HG03139 (cell line): Measurements from ENCODE around the gene ARMCX4.
"Not testable (repeated sequence)": the region's sequence is repeated elsewhere in the genome, so short reads cannot be mapped to it uniquely, and the experiment has no call there.

Source experiments
- ATAC-seq: cut with Tn5 transposase; IDR thresholded peaks from one replicate; pipeline ENCODE4 v1.9.1; 2021; ENCODE audit not compliant: unreplicated experiment

ARMCX4 gene

DNA sequence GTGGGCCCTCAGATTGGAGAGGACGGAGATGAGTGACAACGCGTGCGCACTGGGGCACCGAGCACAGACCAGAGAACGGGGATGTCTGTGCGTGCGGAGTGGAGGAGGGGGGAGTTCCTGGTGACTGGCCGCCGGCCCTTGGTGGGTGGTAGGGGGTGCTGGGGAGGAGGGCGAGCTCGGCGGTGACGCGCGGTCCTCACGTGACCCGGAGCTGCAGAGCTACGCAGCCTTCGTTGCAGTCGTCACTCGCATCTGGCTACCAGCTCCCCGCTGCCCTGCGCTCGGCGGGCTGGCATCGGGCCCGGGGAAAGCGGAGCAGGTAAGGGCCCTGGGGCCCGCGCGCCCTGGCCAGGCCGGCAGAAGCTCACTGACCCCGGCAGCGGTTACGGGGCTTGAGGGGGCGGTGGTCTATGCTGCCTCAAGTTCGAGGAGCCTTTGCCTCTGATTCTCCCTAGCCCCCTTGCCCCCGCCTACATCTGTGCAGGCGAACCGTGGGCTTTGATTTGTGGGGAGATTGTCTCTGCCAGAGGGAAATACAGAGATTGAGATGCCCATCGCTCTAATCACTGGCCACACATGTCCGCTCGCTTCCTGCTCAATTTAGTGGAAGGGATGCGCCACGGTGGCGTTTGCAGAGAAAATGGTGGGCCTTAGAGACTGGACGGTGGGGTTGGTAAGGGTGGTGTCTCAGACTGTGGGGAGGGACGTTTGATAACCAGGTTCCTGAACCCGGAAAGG is at the start of gene ARMCX4:
ARMCX4 (plus strand) TSS at position 245 of the 738 bp plus-strand sequence. CDS start 3,134 bp downstream, outside the sequence.
- no peak for ATAC-seq

DNA sequence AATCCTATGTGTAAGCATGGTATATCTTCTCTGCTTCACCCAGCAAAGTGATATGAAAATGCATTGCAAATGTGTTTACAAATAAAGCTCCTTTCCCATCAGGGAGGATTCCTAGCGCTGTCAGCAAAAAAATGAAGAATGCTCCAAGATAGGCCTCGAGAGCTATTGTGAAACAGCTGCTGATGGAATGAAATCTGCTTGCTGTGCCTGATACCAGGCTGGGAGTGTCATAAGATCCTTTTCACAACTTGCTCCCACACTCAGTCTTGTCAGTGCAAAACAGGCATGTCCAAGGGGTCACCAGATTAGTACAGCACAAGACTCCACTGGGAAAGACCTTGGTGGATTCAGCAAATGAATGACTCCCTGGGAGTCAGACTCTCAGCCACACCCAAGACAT is 43.2 kb upstream of the ARMCX4 start:
- no peak for ATAC-seq

DNA sequence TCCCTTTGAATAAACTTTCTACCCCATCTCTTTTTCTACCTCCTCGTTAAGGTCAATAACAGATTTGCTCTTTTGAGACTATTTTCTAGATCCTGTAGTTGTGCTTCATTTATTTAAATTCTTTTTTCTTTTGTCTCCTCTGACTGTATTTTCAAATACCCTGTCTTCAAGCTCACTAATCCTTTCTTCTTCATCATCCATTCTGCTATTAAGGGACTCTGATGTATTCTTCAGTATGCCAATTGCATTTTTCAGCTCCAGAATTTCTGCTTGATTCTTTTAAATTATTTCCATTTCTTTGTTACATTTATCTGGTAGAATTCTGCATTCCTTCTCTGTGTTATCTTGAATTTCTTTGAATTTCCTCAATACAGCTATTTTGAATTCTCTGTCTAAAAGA is 36.0 kb upstream of the ARMCX4 start:
- no peak for ATAC-seq

DNA sequence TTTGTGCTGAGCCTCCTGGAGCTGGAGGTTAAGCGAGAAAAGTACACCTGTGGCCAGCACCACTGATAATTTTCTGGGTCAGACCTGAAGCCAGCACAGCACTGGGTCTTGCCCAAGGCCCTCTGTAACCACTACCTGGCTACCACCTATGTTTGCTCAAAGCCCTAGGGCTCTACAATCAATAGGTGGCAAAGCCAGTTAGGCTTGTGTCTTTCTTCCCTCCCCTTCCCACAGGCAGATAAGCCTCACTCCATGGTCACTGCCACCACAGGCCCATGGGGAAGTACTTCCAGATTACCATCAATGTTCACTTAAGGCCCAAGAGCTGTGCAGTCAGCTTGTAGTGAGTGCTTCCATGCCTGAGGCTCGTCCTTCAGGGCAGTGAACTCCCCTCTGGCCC is 35.2 kb upstream of the ARMCX4 start:
- ATAC-seq: no peak

DNA sequence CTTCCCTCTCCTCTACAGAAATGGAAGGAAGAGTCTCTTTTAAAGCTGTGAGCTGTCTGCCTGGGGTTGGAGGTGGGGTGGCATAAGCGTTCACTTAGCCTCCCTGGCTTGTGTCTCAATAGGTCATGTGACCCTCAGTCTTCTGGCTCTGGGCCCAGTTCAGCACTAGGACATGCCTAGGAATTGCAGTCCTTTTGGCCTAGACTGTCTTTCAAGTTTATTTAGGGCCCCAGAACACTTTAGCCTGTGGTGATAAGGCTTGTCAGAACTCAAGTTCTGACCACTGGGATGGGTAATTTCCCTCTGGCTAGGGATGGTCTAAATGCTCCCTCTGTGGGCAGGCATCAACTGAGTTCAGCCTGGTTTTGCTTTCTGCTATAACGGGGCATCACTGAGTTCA is 34.3 kb upstream of the ARMCX4 start:
- ATAC-seq: no peak

DNA sequence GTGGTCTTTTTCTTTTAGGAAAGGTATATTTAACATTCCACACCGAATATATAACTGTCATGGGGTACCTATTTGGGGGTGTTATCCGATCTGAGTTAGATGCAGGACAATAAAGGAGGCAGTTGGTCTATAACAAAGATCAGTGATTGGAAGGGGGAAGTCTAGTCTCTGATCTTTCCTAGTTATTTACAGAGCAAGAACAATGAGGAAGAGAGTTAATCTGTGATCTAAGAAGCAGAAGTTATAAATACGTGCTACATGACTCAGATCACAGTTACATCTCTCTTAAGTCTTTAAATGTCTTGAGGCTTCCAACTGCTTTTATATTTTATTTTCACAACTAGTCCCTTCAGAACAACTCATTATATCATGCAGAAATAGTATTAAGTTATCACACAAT is 33.2 kb upstream of the ARMCX4 start:
- ATAC-seq: no peak

DNA sequence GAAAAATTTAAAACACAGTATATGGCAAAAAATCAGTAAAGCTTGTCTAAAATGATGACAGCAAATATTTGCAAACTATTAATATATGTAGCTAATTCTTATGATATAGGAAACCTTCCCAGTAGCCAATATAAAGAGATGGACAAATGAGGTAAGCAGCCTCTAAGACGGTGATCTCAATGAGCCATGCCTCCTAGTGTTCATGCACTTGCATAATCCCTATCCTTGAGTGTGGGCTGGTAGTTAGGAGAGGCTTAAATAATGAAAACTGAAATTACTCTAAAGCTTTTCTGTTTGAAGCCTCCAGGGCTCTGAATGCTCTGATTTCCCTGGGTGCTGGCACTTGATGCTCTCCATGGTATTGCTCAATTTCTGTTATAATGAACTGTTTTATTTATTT is 24.6 kb upstream of the ARMCX4 start:
- ATAC-seq: no peak

DNA sequence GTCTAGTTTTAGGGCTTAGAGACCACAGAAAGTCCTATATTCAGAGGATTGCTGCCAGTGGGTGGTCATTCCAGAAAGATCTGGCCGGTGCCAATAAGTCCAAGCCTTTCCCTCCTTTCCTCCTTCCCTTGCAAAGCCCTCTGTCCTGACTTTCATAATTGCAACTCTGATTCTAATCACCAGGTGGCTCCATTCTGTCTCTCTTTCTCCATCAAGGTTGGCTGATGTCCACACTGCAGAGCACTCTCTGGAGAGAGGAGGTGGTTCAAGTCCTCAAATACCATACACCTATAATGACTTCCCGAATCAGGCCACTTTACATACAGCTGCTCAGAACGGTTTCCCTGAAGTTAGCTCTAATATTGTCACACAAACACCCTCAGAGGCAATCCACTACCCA is 22.4 kb upstream of the ARMCX4 start:
- no peak for ATAC-seq

DNA sequence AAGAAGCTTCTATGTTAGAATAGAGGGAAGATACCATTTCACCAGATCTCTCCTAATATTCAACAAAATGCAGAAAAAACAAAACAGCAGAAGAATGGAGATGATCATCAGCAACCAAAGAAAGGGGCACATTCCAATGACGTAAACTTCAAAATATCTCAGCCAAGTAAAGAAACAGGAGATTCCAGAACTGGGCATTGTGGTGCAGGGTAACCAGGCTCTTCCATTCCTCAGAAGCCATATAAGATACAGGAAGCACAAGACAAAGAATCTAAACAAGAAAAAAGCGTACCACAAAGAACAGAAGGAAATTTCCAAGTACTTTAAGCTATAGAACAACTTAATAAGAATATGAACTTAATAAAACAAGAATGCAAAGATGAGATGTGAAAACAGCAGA is 6.9 kb upstream of the ARMCX4 start:
- ATAC-seq: no peak

DNA sequence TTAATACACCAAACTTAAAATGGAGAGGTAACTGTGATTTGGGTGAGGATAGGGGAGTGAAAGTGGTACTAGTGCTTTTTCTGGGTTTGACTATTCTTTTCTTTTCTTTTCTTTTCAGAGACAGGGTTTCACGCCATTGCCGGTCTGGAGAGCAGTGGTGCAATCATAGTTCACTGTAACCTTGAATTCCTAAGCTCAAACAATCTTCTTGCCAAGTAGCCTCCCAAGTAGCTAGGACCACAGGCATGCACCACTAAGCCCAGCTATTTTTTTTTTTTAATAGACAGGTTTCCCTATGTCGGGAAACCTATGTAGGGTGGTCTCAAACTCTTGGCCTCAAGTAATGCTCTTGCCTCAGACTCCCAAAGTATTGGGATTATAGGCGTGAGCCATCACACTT is 3.0 kb upstream of the ARMCX4 start:
- no peak for ATAC-seq

DNA sequence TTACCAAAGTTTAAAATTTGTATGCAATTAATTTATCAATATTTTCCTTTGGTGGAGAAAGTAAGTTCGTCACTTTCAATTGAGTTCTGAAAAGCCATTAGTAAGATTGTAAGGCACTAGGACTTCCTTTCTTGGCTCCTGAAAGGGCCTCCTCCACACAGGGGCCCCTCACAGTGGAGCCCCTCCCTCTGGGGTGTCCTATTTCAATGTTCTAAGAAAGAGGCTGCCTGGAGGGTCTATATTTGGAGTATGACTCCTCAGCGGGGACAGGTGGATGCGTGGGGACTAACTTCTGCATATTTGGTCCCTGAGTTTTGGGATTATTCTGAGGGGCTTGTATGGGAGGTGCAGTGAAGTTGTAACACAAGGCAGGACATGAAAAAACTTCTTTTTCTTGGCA is 1.6 kb upstream of the ARMCX4 start:
- no peak for ATAC-seq

DNA sequence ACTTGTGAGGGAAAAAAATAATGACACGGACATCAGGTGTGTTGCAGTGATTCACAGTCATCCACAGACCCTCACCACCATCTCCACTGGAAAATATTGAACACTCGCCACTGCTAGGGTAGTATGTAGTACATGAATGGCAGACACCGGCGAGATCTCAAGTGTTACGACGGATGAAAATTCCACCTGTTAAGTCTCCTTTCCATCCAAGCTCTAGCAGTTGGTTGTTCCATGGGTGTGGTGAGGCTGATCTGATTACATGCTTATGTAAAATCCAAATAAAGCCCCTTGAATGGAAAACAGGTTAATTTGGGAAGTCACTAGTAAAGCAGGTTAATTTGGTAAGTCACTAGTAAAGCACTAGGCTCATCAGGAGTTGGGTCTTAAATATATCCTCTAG is 1.1 kb upstream of the ARMCX4 start:
- no peak for ATAC-seq

DNA sequence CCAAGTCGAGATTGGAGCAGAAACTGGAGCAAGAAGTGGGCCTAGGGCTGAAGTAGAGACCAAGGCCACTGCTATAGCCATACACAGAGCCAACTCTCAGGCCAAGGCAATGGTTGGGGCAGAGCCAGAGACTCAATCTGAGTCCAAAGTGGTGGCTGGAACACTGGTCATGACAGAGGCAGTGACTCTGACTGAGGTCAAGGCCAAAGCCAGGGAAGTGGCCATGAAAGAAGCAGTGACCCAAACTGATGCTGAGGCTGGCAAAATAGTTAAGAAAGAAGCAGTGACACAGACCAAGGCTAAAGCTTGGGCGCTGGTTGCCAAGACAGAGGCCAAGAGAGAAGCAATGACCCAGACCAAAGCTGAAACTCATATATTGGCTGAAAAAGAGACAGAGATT is 3.5 kb downstream of the ARMCX4 start:
- no peak for ATAC-seq

DNA sequence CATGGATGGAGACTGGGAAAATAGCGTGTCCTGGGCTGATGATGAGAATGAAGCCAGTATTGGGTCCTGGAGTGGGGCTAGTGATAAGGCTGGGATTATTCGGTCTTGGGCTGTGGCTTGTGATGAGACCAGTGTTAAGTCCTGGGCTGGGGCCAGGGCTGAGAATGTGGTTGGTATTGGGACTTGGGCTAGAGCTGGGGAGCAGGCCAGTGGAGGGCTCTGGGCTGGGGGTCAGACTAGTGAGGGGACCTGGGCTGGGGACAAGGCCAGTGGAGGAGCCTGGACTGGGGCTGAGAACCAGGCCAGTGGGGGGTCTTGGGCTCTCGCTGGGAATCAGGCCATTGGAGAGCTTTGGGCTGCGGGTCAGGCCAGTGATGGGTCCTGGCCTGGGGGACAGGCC is 6.7 kb downstream of the ARMCX4 start:
- ATAC-seq: no peak

DNA sequence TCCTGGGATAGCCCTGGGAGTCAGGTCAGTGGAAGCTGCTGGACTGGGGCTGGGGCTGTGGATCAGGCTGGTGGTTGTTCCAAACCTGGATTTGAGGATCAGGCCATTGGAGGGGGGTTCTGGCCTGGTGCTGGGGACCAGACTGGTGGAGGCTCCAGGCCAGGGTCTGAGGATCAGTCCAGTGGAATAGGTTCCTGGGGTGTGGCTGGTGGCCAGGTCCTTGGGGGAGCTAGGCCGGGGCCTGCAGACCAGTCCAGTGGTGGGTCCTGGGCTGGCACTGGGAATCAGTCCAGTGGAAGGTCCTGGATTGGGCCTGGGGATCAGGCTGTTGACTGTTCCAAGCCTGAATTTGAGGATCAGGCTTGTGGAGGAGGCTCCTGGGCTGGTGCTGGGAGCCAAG is 8.0 kb downstream of the ARMCX4 start:
- ATAC-seq: no peak

DNA sequence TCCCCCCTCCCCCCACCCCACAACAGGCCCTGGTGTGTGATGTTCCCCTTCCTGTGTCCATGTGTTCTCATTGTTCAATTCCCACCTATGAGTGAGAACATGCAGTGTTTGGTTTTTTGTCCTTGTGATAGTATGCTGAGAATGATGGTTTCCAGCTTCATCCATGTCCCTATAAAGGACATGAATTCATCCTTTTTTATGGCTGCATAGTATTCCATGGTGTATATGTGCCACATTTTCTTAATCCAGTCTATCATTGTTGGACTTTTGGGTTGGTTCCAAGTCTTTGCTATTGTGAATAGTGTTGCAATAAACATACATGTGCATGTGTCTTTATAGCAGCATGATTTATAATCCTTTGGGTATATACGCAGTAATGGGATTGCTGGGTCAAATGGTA is 17.7 kb downstream of the ARMCX4 start:
- ATAC-seq: not testable (repeated sequence)

DNA sequence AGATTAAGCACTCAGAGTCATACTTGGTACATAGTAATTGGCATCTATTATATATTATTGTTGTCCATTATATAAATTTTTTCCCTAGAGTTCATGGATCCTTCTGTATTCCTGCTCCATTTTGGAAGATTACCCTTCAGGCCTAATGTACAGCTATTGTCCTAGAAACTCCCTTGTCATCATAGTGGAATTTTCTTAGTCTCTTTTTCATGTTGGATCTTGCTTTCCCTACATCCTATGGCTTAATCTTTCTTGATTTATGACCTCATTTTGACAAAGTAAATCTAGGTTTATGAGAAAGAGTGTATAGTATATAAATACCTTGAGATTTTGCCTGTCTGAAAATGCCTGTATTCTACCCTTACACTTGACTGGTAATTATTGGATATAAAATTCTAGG is 22.1 kb downstream of the ARMCX4 start:
- no peak for ATAC-seq

DNA sequence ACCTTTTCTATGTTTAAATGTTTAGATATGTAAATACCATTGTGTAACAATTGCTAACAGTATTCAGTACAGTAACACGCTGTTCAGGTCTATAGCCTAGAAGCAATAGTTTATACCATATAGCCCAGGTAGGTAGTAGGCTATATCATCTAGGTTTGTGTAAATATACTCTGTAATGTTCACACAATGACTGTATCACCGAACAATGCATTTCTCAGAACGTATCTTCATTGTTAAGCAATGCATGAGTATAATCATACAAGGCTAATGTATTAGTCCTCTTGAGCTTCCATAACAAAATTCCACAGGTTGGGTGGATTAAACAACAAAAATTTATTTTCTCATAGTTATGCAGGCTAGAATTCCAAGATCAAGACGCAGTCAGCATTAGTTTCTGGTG is 22.7 kb downstream of the ARMCX4 start:
- no peak for ATAC-seq

DNA sequence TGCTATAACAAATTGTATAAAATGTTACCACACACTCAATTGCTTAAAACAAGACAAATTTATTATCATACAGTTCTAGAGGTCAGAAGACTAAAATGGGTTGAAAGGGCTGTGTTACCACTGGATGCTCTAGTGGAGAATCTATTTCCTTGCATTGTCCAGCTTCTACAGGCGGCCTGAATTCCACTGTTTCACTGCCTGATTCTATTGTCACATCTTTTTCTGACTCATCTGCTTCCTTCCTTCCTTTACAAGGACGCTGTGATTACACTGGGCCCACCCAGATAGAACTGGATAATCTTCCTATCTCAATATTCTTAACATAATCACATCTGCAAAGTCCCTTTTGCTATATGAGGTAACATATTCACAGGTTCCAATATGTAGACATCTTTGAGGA is 45.7 kb downstream of the ARMCX4 start:
- ATAC-seq: no peak
